Endothelial cell of umbilical vein (primary cell): ENCODE measurements around the gene DOCK4. TPM values are rescaled to one million over a fixed set of nuclear protein-coding genes. Genes with fewer than 3 reads are reported as not detected.

ENCODE experiments used
- BruUV-seq: library from RNA; stranded (reverse); fragments of 400-500 nt; replicated peaks from 2 replicates; lab custom pipeline; 2021; lab: Mats Ljungman, UMichigan
- CTCF ChIA-PET: fragments of 300-600, 350-600 bp; sonication (Branson Sonifier 250); formaldehyde crosslinking; loops from one replicate; lab custom pipeline; 2021; ENCODE audit warnings: antibody characterized with exemption, inconsistent platforms; lab: Charles Lee
- POLR2A ChIA-PET: fragments of 300-600, 350-600 bp; sonication (Branson Sonifier 250); formaldehyde crosslinking; loops from one replicate; lab custom pipeline; 2021; ENCODE audit warnings: antibody characterized with exemption, inconsistent platforms; lab: Charles Lee
- DNase-seq: peaks from one replicate; pipeline ENCODE4 v3.0.0-alpha.2; 2011; ENCODE audit warnings: low read depth, low spot score
- FAIRE-seq: peaks from 2 replicates; lab custom pipeline; 2011; peaks lifted over from hg19 to GRCh38; lab: Jason Lieb, UNC
- H2AFZ ChIP-seq: 2 replicates; pipeline ENCODE4 v1.6.0; 2012; ENCODE audit warnings: low read depth, low read length, control low read depth, inconsistent platforms
- H3K27ac ChIP-seq: 2 replicates; pipeline ENCODE4 v1.5.1; 2011; ENCODE audit warnings: low read depth, mild to moderate bottlenecking, control low read depth, low read length, moderate library complexity; ENCODE audit not compliant: insufficient read depth
- H3K27me3 ChIP-seq, 2 experiments: 2 replicates each; pipeline versions ENCODE4 v1.6.0 to v1.6.1; 2011; ENCODE audit warnings: low read length in 2 of 2, mixed read lengths in 1 of 2; ENCODE audit not compliant: control insufficient read depth in 2 of 2, insufficient read depth in 2 of 2
- H3K36me3 ChIP-seq, 2 experiments: 2 replicates in 1 of 2; 3 replicates in 1 of 2; pipeline ENCODE4 v1.5.1; 2011; ENCODE audit warnings: low read length in 2 of 2, mild to moderate bottlenecking in 1 of 2, moderate library complexity in 1 of 2; ENCODE audit not compliant: control insufficient read depth in 2 of 2, insufficient read depth in 2 of 2; ENCODE audit errors: extremely low read depth in 1 of 2
- H3K4me1 ChIP-seq: 3 replicates; pipeline ENCODE4 v1.5.1; 2011; ENCODE audit warnings: mild to moderate bottlenecking, low read length; ENCODE audit not compliant: control insufficient read depth, insufficient read depth; ENCODE audit errors: extremely low read depth
- H3K4me2 ChIP-seq: 2 replicates; pipeline ENCODE4 v1.6.1; 2011; ENCODE audit warnings: low read length, control low read depth, mixed read lengths; ENCODE audit not compliant: insufficient read depth
- H3K4me3 ChIP-seq, 3 experiments: fragments of 200-600 bp in 1 of 3; sonication (generic), shearing (Covaris generic) in 1 of 3; replicated peaks in 1 of 3; 2 replicates each; pipeline ENCODE4 v1.5.1; 2011 to 2016; ENCODE audit warnings: control low read depth in 3 of 3, low read length in 3 of 3, mild to moderate bottlenecking in 2 of 3, inconsistent platforms in 1 of 3, low read depth in 1 of 3, moderate library complexity in 1 of 3; ENCODE audit not compliant: insufficient read depth in 1 of 3
- H3K79me2 ChIP-seq: 2 replicates; pipeline ENCODE4 v1.6.0; 2012; ENCODE audit warnings: low read length, inconsistent platforms; ENCODE audit not compliant: control insufficient read depth, insufficient read depth
- H3K9ac ChIP-seq: replicated peaks from 2 replicates; pipeline ENCODE3; 2011; ENCODE audit warnings: low read length, control low read depth; ENCODE audit not compliant: insufficient read depth; ENCODE audit errors: extremely low read depth
- H3K9me1 ChIP-seq: replicated peaks from 3 replicates; pipeline ENCODE4 v1.6.0; 2011; ENCODE audit warnings: mild to moderate bottlenecking, low read length; ENCODE audit not compliant: control insufficient read depth, insufficient read depth; ENCODE audit errors: extremely low read depth
- H3K9me3 ChIP-seq: replicated peaks from 2 replicates; pipeline ENCODE4 v1.5.1; 2012; ENCODE audit warnings: low read length, inconsistent platforms; ENCODE audit not compliant: control insufficient read depth, insufficient read depth
- H4K20me1 ChIP-seq: replicated peaks from 2 replicates; pipeline ENCODE3; 2011; ENCODE audit warnings: mild to moderate bottlenecking, low read length; ENCODE audit not compliant: control insufficient read depth, insufficient read depth; ENCODE audit errors: extremely low read depth
- EZH2 ChIP-seq: IDR thresholded peaks from 2 replicates; pipeline ENCODE4 v1.6.1; 2012; ENCODE audit warnings: borderline replicate concordance, low read depth, mild to moderate bottlenecking, moderate library complexity, low read length, inconsistent platforms; ENCODE audit not compliant: severe bottlenecking
- FOS ChIP-seq: IDR thresholded peaks from 2 replicates; pipeline ENCODE4 v1.6.1; 2011; ENCODE audit warnings: mild to moderate bottlenecking, low read length, moderate library complexity, borderline replicate concordance; ENCODE audit not compliant: insufficient read depth
- GATA2 ChIP-seq: IDR thresholded peaks from 2 replicates; pipeline ENCODE4 v1.7.0; 2011; ENCODE audit warnings: low read depth, mild to moderate bottlenecking, moderate library complexity, mixed read lengths, low read length; ENCODE audit not compliant: insufficient read length, insufficient read depth
- JUN ChIP-seq: IDR thresholded peaks from 2 replicates; pipeline ENCODE4 v1.6.1; 2011; ENCODE audit warnings: borderline replicate concordance, low read depth; ENCODE audit not compliant: insufficient read length, insufficient read depth
- MYC ChIP-seq: IDR thresholded peaks from one replicate; pipeline ENCODE4 v1.6.1; 2011; ENCODE audit warnings: mild to moderate bottlenecking, low read depth, low read length
- POLR2A ChIP-seq: IDR thresholded peaks from 2 replicates; pipeline ENCODE4 v1.6.1; 2012; ENCODE audit warnings: low read depth, mild to moderate bottlenecking, control low read depth, low read length
- POLR2AphosphoS5 ChIP-seq: IDR thresholded peaks from 2 replicates; pipeline ENCODE4 v1.6.1; 2012; ENCODE audit warnings: low read depth, mild to moderate bottlenecking, control low read depth, low read length, moderate library complexity; ENCODE audit not compliant: insufficient read depth
- dilution Hi-C: fragments of 300-500 bp; cut with MboI; formaldehyde crosslinking; loops from one replicate; pipeline ENCODE4 v1.15.0; 2019; ENCODE audit warnings: low sequenced_read_pairs; ENCODE audit not compliant: extremely low pct_ligation_motif_present
- intact Hi-C: fragments of 100-400 bp; cut with micrococcal nuclease; formaldehyde crosslinking; loops from one replicate; pipeline ENCODE4 v1.10.0; 2022
- polyA plus RNA-seq, 4 experiments: library from polyadenylated mRNA; depleted of rRNA in 3 of 4; stranded (reverse) in 3 of 4; unstranded in 1 of 4; fragments of >200 nt; gene quantifications; 2 replicates each; pipeline versions ENCODE4 v1.2.1 to v1.2.3, GENCODE V29; 2011 to 2012; ENCODE audit warnings: missing spikeins in 1 of 4
- total RNA-seq: library from RNA; stranded (reverse); gene quantifications from 2 replicates; pipeline ENCODE4 v1.2.3, GENCODE V29; 2021
- TF ChIP-seq, protein P1 (sequence below), 2 donors: IDR thresholded peaks; 1 replicate in 1 of 2; 2 replicates in 1 of 2; pipeline ENCODE4 v1.5.1; 2011; ENCODE audit warnings: low read length in 2 of 2, mild to moderate bottlenecking in 2 of 2, moderate library complexity in 2 of 2, control low read depth in 1 of 2, inconsistent platforms in 1 of 2, low read depth in 1 of 2; ENCODE audit not compliant: insufficient read depth in 1 of 2; ENCODE audit errors: extremely low read depth in 1 of 2
- TF ChIP-seq, protein P2 (sequence below): IDR thresholded peaks from 2 replicates; pipeline ENCODE4 v1.6.1; 2011; ENCODE audit not compliant: insufficient read depth, insufficient read length

Gene DOCK4
- total and polyA plus RNA-seq, 2 donors (not counting 3 experiments of a cell fraction or from before 2014, with no cell fraction given): 47.4 to 164 TPM

GRCh38 chr7:112091768-112092167 is 114.4 kb downstream of the DOCK4 start:
- DNase-seq: no peak
- Histone ChIP-seq H3K27me3 (no peaks in the 10 kb centered on the region), H3K27ac (no peak overlapping the region), H3K4me3 (no peak overlapping the region), H3K4me1 (peaks cover 6% of the 10 kb centered on the region), H3K9me1 (no peaks in the 10 kb centered on the region), H3K36me3 (no peaks in the 10 kb centered on the region), H4K20me1 (peaks cover 2% of the 10 kb centered on the region), H3K9ac (no peak overlapping the region), H3K79me2 (peaks cover 99% of the 10 kb centered on the region), H3K4me2 (no peak overlapping the region), H2AFZ (no peak overlapping the region), H3K9me3 (no peaks in the 10 kb centered on the region)
- FAIRE-seq: no peak
- ChIA-PET CTCF (no interaction called here), POLR2A (no interaction called here)
- dilution Hi-C loops: no loop called here
- no TSS peak for BruUV-seq
- TF ChIP-seq EZH2 (no peak), MYC (no peak), POLR2AphosphoS5 (no peak), JUN (no peak), FOS (no peak), GATA2 (no peak), POLR2A (no peak)
- TF ChIP-seq, protein P1, sequence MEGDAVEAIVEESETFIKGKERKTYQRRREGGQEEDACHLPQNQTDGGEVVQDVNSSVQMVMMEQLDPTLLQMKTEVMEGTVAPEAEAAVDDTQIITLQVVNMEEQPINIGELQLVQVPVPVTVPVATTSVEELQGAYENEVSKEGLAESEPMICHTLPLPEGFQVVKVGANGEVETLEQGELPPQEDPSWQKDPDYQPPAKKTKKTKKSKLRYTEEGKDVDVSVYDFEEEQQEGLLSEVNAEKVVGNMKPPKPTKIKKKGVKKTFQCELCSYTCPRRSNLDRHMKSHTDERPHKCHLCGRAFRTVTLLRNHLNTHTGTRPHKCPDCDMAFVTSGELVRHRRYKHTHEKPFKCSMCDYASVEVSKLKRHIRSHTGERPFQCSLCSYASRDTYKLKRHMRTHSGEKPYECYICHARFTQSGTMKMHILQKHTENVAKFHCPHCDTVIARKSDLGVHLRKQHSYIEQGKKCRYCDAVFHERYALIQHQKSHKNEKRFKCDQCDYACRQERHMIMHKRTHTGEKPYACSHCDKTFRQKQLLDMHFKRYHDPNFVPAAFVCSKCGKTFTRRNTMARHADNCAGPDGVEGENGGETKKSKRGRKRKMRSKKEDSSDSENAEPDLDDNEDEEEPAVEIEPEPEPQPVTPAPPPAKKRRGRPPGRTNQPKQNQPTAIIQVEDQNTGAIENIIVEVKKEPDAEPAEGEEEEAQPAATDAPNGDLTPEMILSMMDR (IDR thresholded peaks at IDR 0.05; ENCODE audit: extremely low read depth in 1 of 2, insufficient read depth in 1 of 2, low read depth in 1 of 2, low read length in 2 of 2): no peak
- TF ChIP-seq, protein P2, sequence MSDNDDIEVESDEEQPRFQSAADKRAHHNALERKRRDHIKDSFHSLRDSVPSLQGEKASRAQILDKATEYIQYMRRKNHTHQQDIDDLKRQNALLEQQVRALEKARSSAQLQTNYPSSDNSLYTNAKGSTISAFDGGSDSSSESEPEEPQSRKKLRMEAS: no peak
- intact Hi-C loops: no loop called here
